K562 (cell line): ENCODE data around the gene ARMC7. TPM values are rescaled to one million over a fixed set of nuclear protein-coding genes. Genes with fewer than 3 reads are reported as not detected.

ENCODE experiments used
- ATAC-seq: fragments of 200-7000 bp; cut with Tn5 transposase; 3 replicates; pipeline ENCODE4 v1.9.1; 2020; ENCODE audit warnings: moderate library complexity
- BruUV-seq: library from RNA; stranded (reverse); fragments of 400-500 nt; replicated peaks from 2 replicates; lab custom pipeline; 2021; lab: Mats Ljungman, UMichigan
- CTCF ChIA-PET: fragments of 300-600 bp; formaldehyde crosslinking; extraction: SDS; loops from one replicate; lab custom pipeline; 2021; ENCODE audit warnings: low intra/inter-chr PET ratio; lab: Yijun Ruan, JAX
- POLR2A ChIA-PET: fragments of 300-600, 350-650 bp; sonication (Branson Sonifier 250); formaldehyde crosslinking; extraction: SDS; loops from one replicate; lab custom pipeline; 2021; ENCODE audit warnings: antibody characterized with exemption, inconsistent platforms; lab: Yijun Ruan, JAX
- DNase-seq, 4 experiments: peaks; one replicate each; pipeline versions ENCODE4 v3.0.0 to v3.0.0-alpha.2; 2011 to 2018; ENCODE audit warnings: low spot score in 3 of 4, mixed read lengths in 3 of 4; ENCODE audit errors: extremely low read depth in 1 of 4
- FAIRE-seq: peaks from 2 replicates; lab custom pipeline; 2011; peaks lifted over from hg19 to GRCh38; lab: Jason Lieb, UNC
- H2AFZ ChIP-seq: 2 replicates; pipeline ENCODE4 v1.6.0; 2011; ENCODE audit warnings: low read depth, low read length, control low read depth, inconsistent platforms
- H3K27ac ChIP-seq: fragments of 200-600 bp; 3 replicates; pipeline ENCODE4 v1.8.0; 2011; ENCODE audit warnings: low read depth, mild to moderate bottlenecking, control low read depth, inconsistent platforms, low read length, moderate library complexity, mixed read lengths; ENCODE audit errors: extremely low read depth
- H3K27me3 ChIP-seq, 2 experiments: fragments of 300-600 bp in 1 of 2; 2 replicates in 1 of 2; 3 replicates in 1 of 2; pipeline versions ENCODE4 v1.6.0 to v1.8.0; 2011; ENCODE audit warnings: inconsistent platforms in 2 of 2, low read length in 2 of 2, mild to moderate bottlenecking in 1 of 2, mixed read lengths in 1 of 2, moderate library complexity in 1 of 2; ENCODE audit not compliant: control insufficient read depth in 2 of 2, insufficient read depth in 2 of 2
- H3K36me3 ChIP-seq: fragments of 300-600 bp; 3 replicates; pipeline ENCODE4 v1.8.0; 2011; ENCODE audit warnings: mild to moderate bottlenecking, low read length, inconsistent platforms; ENCODE audit not compliant: control insufficient read depth, insufficient read depth
- H3K4me1 ChIP-seq, 2 experiments: fragments of 200-600 bp in 1 of 2; replicated peaks in 1 of 2; 2 replicates in 1 of 2; 3 replicates in 1 of 2; pipeline versions ENCODE4 v1.5.1 to v1.8.0; 2011; ENCODE audit warnings: inconsistent platforms in 2 of 2, low read length in 2 of 2, mild to moderate bottlenecking in 1 of 2, mixed read lengths in 1 of 2, moderate library complexity in 1 of 2; ENCODE audit not compliant: control insufficient read depth in 2 of 2, insufficient read depth in 2 of 2
- H3K4me2 ChIP-seq: 2 replicates; pipeline ENCODE4 v1.6.1; 2011; ENCODE audit warnings: low read length, control low read depth, inconsistent platforms, mixed read lengths; ENCODE audit not compliant: insufficient read depth
- H3K4me3 ChIP-seq: fragments of 200-600 bp; sonication (generic), shearing (Covaris generic); 2 replicates; pipeline ENCODE4 v1.5.1; 2016; ENCODE audit warnings: control low read depth, inconsistent platforms
- H3K79me2 ChIP-seq: fragments of 200-600 bp; 3 replicates; pipeline ENCODE4 v1.8.0; 2011; ENCODE audit warnings: low read length, inconsistent platforms; ENCODE audit not compliant: control insufficient read depth, insufficient read depth
- H3K9ac ChIP-seq, 2 experiments: 2 replicates each; pipeline versions ENCODE4 v1.6.0 to v1.6.1; 2011; ENCODE audit warnings: low read depth in 2 of 2, low read length in 2 of 2, control low read depth in 1 of 2, inconsistent platforms in 1 of 2, mild to moderate bottlenecking in 1 of 2, mixed read lengths in 1 of 2; ENCODE audit not compliant: insufficient read depth in 1 of 2
- H3K9me1 ChIP-seq: one replicate; pipeline ENCODE4 v1.6.0; 2011; ENCODE audit warnings: inconsistent platforms, mild to moderate bottlenecking, low read length, moderate library complexity; ENCODE audit not compliant: control insufficient read depth, insufficient read depth
- H3K9me3 ChIP-seq: replicated peaks from 2 replicates; pipeline ENCODE4 v1.5.1; 2011; ENCODE audit warnings: low read depth, low read length, inconsistent platforms; ENCODE audit not compliant: control insufficient read depth, insufficient read depth
- H4K20me1 ChIP-seq: replicated peaks from 2 replicates; pipeline ENCODE4 v1.6.1; 2011; ENCODE audit warnings: low read length, inconsistent platforms, mixed read lengths; ENCODE audit not compliant: control insufficient read depth, insufficient read depth
- DNMT1 ChIP-seq: fragments of 450-650 bp; IDR thresholded peaks from 2 replicates; pipeline ENCODE4 v1.6.1; 2016; ENCODE audit warnings: antibody characterized with exemption, mild to moderate bottlenecking
- E2F3 ChIP-seq: fragments of 250-450 bp; sonication (Bioruptor Pico); IDR thresholded peaks from 2 replicates; pipeline ENCODE4 v1.4.0; 2020; ENCODE audit warnings: mild to moderate bottlenecking
- ETV5 ChIP-seq: sonication (generic); formaldehyde crosslinking; IDR thresholded peaks from 2 replicates; pipeline ENCODE4 v1.4.0; 2020; ENCODE audit warnings: low read depth, mild to moderate bottlenecking, missing genetic modification reagents
- GTF2A2 ChIP-seq: IDR thresholded peaks from 2 replicates; pipeline ENCODE4 v1.6.1; 2016; ENCODE audit warnings: mild to moderate bottlenecking, missing genetic modification characterization, missing compliant biosample characterization
- KLF1 ChIP-seq: fragments of 450-650 bp; IDR thresholded peaks from 2 replicates; pipeline ENCODE4 v1.6.1; 2016; ENCODE audit warnings: missing genetic modification characterization, missing compliant biosample characterization
- LEF1 ChIP-seq: fragments of 450-650 bp; IDR thresholded peaks from 2 replicates; pipeline ENCODE4 v1.6.1; 2016; ENCODE audit warnings: mild to moderate bottlenecking
- NCOR1 ChIP-seq: fragments of 450-650 bp; IDR thresholded peaks from 2 replicates; pipeline ENCODE4 v1.6.1; 2016; ENCODE audit warnings: mild to moderate bottlenecking, moderate library complexity
- POLR2AphosphoS5 ChIP-seq: IDR thresholded peaks from 2 replicates; pipeline ENCODE4 v1.6.1; 2011; ENCODE audit warnings: mild to moderate bottlenecking, low read depth, low read length, moderate library complexity; ENCODE audit not compliant: control insufficient read depth, insufficient read depth
- STAT5B ChIP-seq: fragments of 250-450 bp; sonication (Bioruptor Pico); IDR thresholded peaks from 2 replicates; pipeline ENCODE4 v1.8.0; 2021; ENCODE audit warnings: mild to moderate bottlenecking, inconsistent platforms
- SUPT5H ChIP-seq: fragments of 450-650 bp; IDR thresholded peaks from 2 replicates; pipeline ENCODE4 v1.6.1; 2016
- ZNF140 ChIP-seq: fragments of 250-450 bp; sonication (Bioruptor Pico); IDR thresholded peaks from 2 replicates; pipeline ENCODE4 v1.8.0; 2021; ENCODE audit warnings: moderate library complexity, mild to moderate bottlenecking, inconsistent platforms
- ZNF316 ChIP-seq: fragments of 450-650 bp; IDR thresholded peaks from 2 replicates; pipeline ENCODE4 v1.6.1; 2016
- WGBS: fragments of 100-300 bp; shearing (Covaris generic); methylation state at CpG from one replicate; pipeline ENCODE4 v1.1.6; 2016; ENCODE audit warnings: low coverage, mixed read lengths; ENCODE audit not compliant: insufficient coverage; ENCODE audit errors: missing lambda C conversion rate; 5-methylcytosine and 5-hydroxymethylcytosine counted together
- in situ Hi-C: fragments of 300-500 bp; cut with MboI; formaldehyde crosslinking; loops from 4 replicates; pipeline ENCODE4 v1.15.0; 2018; ENCODE audit warnings: inconsistent platforms, mixed read lengths
- intact Hi-C: fragments of 100-400 bp; cut with micrococcal nuclease; formaldehyde crosslinking; loops from 2 replicates; pipeline ENCODE4 v1.14.2; 2022
- polyA plus RNA-seq, 8 experiments: library from polyadenylated mRNA; depleted of rRNA in 4 of 8; stranded (reverse) in 5 of 8; unstranded in 3 of 8; fragments of >200 nt; fragmentation: Nextera tagmentation in 2 of 8; fragmentation: Illumina TruSeq in 1 of 8; extraction: Ambion mirVana in 2 of 8; extraction: Trizol in 1 of 8; gene quantifications; 2 replicates each; pipeline versions ENCODE4 v1.2.1 to v1.2.3, GENCODE V29; 2011 to 2014; ENCODE audit warnings: inconsistent platforms in 1 of 8, missing spikeins in 1 of 8
- total RNA-seq, 7 experiments: library from RNA; depleted of rRNA in 6 of 7; stranded (reverse); fragments of >200 nt in 6 of 7; fragmentation: Illumina TruSeq in 2 of 7; extraction: Trizol in 2 of 7; gene quantifications; 2 replicates each; pipeline versions ENCODE4 v1.2.1 to v1.2.3, GENCODE V29; 2011 to 2021; ENCODE audit warnings: low replicate concordance in 1 of 7
- TF ChIP-seq, protein P1 (sequence below): IDR thresholded peaks from 2 replicates; pipeline ENCODE4 v1.6.1; 2012; ENCODE audit warnings: low read depth, low read length, improper control_type of control experiment, borderline replicate concordance
- TF ChIP-seq, protein P2 (sequence below): sonication (generic); formaldehyde crosslinking; IDR thresholded peaks from 2 replicates; pipeline ENCODE4 v1.8.0; 2023; ENCODE audit warnings: mild to moderate bottlenecking, missing genetic modification reagents

The ARMC7 gene
- total and polyA plus RNA-seq, 9 of the 15 experiments (the other 6 are each of a cell fraction or from before 2014, with no cell fraction given): 1.4 to 15.2 (median 5.9) TPM

DNA sequence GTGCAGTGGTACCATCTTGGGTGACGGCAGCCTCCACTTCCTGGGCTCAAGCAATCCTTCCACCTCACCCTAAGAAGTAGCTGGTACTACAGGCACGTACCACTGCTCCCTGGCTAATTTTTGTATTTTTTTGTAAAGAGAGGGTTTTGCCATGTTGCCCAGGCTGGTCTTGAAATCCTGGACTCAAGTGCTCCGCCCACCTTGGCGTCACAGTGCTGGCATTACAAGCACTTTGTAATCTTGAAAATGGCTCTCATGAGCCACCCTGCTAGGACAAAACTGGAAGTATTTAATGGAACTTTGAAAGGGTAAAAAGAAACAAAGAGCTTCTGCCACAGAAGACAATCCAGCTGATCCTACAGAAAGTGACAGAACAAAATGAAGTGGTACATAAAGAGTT lies 63.8 kb downstream of the ARMC7 start:
- no TSS peak for BruUV-seq

DNA sequence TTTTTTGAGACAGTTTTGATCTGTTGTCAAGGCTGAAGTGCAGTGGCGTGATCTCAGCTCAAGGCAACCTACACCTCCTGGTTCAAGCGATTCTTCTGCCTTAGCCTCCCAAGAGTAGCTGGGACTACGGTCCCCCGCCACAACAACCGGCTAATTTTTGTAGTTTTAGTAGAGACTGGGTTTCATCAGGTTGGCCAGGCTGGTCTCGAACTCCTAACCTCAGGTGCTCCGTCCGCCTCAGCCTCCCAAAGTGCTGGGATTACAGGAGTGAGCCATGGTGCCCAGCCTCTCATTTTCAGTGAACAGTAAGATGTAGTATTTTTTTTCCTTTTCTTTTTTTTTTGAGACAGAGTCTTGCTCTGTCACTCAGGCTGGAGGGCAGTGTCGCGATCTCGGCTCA lies 65.2 kb downstream of the ARMC7 start:
- no peak overlapping the region for H3K4me2 ChIP-seq
- H3K9me3 ChIP-seq: no peaks in the 10 kb centered on the region
- H3K4me1 ChIP-seq: peaks cover 0 to 5% of the 10 kb centered on the region in 2 experiments; a peak in 2 of 5 replicates
- intact Hi-C loops: no loop called here
- no peak overlapping the region for H3K4me3 ChIP-seq
- H4K20me1 ChIP-seq: peaks cover 4% of the 10 kb centered on the region; the same call in 1 of the 2 replicates
- H3K9ac ChIP-seq: no peak overlapping the region
- POLR2A ChIA-PET: interaction anchor here (0.8 to 7.1 kb wide), 10 partner anchors 8 to 163 kb away, joined by 3 to 55 read pairs (median 5); partner anchors contain the start of genes JPT1, MRPL58 and SUMO2
- H3K9me1 ChIP-seq: no peaks in the 10 kb centered on the region
- in situ Hi-C loops: no loop called here
- no peak for ATAC-seq
- H3K27ac ChIP-seq: no peak overlapping the region
- H3K27me3 ChIP-seq: no peaks in the 10 kb centered on the region
- H3K36me3 ChIP-seq: peaks cover 97% of the 10 kb centered on the region
- no TSS peak for BruUV-seq
- 94% methylated on average over 9 of the region's 11 CpGs for WGBS
- no peak overlapping the region for H2AFZ ChIP-seq
- FAIRE-seq: no peak
- peaks cover 85% of the 10 kb centered on the region for H3K79me2 ChIP-seq
- no peak for DNase-seq
- CTCF ChIA-PET: no interaction called here
- TF ChIP-seq KLF1 (tag) (no peak), NCOR1 (no peak), E2F3 (CRISPR knock-in tag) (no peak), LEF1 (no peak), POLR2AphosphoS5 (peak; percentile 42; the same call in 1 of the 2 replicates), ZNF140 (no peak), SUPT5H (peak; percentile 54; the same call in 1 of the 2 replicates), STAT5B (CRISPR knock-in tag) (no peak)
- TF ChIP-seq, protein P1, sequence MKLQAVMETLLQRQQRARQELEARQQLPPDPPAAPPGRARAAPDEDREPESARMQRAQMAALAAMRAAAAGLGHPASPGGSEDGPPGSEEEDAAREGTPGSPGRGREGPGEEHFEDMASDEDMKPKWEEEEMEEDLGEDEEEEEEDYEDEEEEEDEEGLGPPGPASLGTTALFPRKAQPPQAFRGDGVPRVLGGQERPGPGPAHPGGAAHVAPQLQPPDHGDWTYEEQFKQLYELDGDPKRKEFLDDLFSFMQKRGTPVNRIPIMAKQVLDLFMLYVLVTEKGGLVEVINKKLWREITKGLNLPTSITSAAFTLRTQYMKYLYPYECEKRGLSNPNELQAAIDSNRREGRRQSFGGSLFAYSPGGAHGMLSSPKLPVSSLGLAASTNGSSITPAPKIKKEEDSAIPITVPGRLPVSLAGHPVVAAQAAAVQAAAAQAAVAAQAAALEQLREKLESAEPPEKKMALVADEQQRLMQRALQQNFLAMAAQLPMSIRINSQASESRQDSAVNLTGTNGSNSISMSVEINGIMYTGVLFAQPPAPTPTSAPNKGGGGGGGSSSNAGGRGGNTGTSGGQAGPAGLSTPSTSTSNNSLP: no peak

More for the DNA sequence above, 63.8 kb downstream of the ARMC7 start:
- CTCF ChIA-PET: interaction anchor here (0.6 kb wide), 1 partner anchor 234 kb away, joined by 4 read pairs; no protein-coding TSS in a partner anchor
- in situ Hi-C loops: no loop called here
- Histone ChIP-seq H2AFZ (no peak overlapping the region), H3K9me1 (no peaks in the 10 kb centered on the region), H3K9ac (peak overlapping the region in 1 of 2 experiments; percentile 9; a peak in 1 of 4 replicates), H3K9me3 (no peaks in the 10 kb centered on the region), H3K79me2 (peaks cover 76% of the 10 kb centered on the region), H3K4me2 (no peak overlapping the region), H4K20me1 (peaks cover 4% of the 10 kb centered on the region; the same call in 1 of the 2 replicates), H3K4me3 (no peak overlapping the region), H3K36me3 (peaks cover 95% of the 10 kb centered on the region), H3K4me1 (no peaks in the 10 kb centered on the region; a peak in 1 of 5 replicates), H3K27me3 (no peaks in the 10 kb centered on the region), H3K27ac (no peak overlapping the region)
- ATAC-seq (no peak), FAIRE-seq (no peak), DNase-seq (no peak)
- no peak for TF ChIP-seq ZNF316
- TF ChIP-seq ETV5 (CRISPR knock-in tag): no peak
- no peak for TF ChIP-seq GTF2A2 (tag)
- no peak for TF ChIP-seq DNMT1
- TF ChIP-seq, protein P2, sequence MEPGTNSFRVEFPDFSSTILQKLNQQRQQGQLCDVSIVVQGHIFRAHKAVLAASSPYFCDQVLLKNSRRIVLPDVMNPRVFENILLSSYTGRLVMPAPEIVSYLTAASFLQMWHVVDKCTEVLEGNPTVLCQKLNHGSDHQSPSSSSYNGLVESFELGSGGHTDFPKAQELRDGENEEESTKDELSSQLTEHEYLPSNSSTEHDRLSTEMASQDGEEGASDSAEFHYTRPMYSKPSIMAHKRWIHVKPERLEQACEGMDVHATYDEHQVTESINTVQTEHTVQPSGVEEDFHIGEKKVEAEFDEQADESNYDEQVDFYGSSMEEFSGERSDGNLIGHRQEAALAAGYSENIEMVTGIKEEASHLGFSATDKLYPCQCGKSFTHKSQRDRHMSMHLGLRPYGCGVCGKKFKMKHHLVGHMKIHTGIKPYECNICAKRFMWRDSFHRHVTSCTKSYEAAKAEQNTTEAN (CRISPR knock-in tag): no peak
- 89% methylated on average over 4 of the region's 4 CpGs for whole genome bisulfite sequencing
- POLR2A ChIA-PET: interaction anchor here (0.5 to 7.1 kb wide), 12 partner anchors 9 to 425 kb away, joined by 3 to 55 read pairs (median 3); partner anchors contain the start of genes JPT1 and SUMO2
- intact Hi-C loops: no loop called here
